GM10266 (cell line): ENCODE data around the gene CIAO2A.

Experiments
- DNase-seq: peaks from one replicate; pipeline ENCODE4 v3.0.0; 2012; ENCODE audit errors: extremely low spot score
- TF ChIP-seq, protein P1 (sequence below): IDR thresholded peaks from 2 replicates; pipeline ENCODE4 v1.5.1; 2012; ENCODE audit warnings: mild to moderate bottlenecking, low read depth; ENCODE audit not compliant: control insufficient read depth, insufficient read depth; ENCODE audit errors: missing control alignments

Gene CIAO2A

DNA sequence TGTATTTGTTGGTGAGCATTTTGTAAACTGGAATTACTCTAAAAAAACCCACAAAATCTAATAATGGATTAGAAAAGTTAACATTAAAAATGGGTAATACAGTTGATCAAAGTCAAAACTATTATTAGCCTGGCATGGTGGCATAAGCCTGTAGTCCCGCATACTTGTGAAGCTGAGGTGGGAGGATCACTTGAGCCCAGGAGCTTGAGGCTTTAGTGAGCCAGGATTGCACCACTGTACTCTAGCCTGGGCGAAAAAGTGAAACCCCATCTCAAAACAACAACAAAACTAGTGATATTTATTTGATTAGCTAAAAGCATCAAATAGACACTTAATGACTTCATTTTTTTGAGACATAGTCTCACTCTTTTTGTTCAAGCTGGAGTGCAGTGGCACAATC lies 5.7 kb upstream of the CIAO2A start:
- TF ChIP-seq, protein P1, sequence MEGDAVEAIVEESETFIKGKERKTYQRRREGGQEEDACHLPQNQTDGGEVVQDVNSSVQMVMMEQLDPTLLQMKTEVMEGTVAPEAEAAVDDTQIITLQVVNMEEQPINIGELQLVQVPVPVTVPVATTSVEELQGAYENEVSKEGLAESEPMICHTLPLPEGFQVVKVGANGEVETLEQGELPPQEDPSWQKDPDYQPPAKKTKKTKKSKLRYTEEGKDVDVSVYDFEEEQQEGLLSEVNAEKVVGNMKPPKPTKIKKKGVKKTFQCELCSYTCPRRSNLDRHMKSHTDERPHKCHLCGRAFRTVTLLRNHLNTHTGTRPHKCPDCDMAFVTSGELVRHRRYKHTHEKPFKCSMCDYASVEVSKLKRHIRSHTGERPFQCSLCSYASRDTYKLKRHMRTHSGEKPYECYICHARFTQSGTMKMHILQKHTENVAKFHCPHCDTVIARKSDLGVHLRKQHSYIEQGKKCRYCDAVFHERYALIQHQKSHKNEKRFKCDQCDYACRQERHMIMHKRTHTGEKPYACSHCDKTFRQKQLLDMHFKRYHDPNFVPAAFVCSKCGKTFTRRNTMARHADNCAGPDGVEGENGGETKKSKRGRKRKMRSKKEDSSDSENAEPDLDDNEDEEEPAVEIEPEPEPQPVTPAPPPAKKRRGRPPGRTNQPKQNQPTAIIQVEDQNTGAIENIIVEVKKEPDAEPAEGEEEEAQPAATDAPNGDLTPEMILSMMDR: no peak
- no peak for DNase-seq

DNA sequence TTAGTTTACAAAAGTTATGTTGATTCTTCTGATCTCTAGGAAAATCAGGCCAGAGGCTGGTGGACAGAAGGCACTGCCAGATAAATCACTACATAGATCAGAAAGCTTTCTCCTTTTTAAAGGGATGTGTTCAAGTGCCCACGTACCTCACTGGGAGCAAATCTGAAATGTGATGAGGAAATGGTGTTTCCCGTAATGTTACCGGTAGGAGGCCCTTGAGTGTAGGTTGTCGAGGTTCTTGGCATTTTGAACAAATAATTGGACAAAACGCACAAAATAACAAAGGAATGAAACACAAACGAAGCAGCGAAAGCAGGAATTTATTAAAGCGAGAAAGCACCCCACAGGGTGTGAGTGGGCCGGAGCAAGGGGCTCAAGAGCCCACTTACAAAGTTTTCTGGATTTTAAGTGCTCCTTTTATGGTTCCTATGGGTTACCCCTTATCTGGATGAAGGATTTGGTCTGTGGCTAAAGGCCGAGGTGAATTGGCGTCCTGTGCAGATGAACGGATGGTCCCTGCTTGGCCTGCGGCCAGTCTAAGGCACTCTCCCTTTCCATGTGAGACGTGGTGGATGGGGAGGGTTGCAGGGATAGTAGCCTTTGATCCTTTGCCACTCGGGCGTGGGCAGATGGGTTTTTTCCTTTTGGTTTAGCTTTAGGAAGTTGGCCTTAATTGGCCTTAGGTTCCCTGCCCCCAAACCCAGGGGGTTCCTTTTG lies 3.2 kb upstream of the CIAO2A start:
- TF ChIP-seq, protein P1: peak; percentile 3
- no peak for DNase-seq

DNA sequence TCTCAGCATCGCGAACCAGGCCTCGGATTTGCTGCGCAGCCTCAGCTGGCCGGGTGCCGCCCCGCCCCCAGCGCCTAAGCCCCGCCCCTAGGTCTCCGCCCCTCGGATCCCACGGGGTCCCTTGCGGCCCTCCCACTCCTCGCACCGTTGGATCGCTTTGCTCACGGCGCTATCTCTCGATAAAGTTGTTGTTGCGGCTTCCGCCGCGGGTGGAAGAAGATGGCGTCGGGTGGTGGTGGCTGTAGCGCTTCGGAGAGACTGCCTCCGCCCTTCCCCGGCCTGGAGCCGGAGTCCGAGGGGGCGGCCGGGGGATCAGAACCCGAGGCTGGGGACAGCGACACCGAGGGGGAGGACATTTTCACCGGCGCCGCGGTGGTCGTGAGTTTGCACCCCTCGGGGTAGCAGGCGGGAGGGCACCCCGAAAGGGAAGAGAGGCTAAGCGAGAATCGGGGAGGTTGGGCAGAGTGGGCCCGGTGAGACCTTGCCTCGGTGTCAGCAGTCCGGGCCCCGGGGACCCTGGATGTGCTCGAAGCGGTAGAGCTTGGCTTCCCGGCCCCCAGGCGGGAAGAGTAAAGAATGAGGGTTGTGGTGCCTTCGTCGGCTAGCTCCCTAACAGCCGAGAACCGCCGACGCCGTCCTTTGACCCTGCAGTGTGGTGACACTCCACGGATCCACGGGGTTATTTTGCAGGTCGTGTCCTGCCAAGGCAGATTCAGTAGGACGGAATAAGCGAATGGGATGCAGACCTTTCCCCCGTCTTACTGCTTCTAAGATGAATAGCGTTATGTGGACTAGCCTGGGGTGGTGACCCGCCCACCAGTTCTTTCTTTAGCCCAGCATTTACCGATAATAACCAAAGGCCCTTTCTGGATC lies 2.4 kb upstream of the CIAO2A start, which contains the start of gene SNX1:
SNX1 (plus strand) TSS at position 188 of the 873 bp plus-strand sequence; CDS start at position 220, 32 bp downstream.
- DNase-seq: peak; percentile 86
- TF ChIP-seq, protein P1: no peak

DNA sequence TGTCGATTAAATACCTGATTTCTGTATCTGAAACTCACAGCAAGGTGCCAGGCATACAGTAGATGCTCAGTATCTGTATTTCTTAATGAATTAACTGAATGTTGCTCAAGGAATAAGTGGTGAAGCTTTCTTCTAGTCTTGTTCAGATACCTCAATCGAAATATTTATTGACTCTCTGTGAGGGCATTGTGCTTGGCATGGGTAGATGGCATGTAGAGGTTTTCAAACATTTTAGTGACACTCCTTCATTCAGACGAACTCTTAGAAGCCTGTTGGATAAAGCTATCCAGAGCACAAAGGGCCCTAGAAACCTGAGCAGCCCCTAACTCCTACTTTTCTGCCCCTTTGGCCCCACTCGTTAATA lies 1.8 kb upstream of the CIAO2A start:
- TF ChIP-seq, protein P1: no peak
- no peak for DNase-seq

DNA sequence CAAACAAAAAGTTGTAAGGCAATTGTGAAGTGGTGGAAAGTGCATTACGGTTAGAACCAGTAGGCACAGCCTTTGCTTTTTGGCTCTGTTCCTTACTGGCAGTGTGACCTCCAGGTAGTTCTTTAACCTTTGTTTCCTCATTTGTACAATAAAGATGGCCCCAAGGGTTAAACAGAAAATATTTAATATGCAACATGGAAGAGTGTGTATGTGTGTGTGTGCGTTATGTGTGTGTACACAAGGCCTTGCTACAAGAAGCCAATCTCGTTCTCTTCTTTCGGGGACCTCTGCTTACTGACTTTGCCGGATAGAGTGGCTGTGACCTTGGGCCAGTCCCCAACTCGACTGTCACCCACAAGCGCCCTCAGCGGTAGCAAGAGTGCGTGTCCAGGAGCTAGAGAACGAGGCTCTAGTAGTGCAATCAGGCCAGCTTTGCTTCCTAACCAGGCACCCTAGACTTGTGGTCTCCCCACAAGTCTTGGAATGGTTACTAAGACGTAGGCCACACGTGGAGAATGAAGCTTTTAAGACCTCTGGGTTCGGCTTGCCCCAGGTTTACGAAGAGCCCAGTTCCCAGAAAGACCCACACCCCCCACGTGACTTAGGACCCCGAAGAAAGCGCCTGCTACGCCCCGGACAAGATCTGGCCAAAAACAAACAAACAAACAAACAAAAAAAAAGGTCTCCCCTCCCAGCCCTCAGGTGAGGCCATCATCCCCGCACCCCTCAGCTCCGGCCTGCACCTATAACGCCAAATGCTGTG lies 593 bp downstream of the CIAO2A start:
- TF ChIP-seq, protein P1: peak; percentile 24

DNA sequence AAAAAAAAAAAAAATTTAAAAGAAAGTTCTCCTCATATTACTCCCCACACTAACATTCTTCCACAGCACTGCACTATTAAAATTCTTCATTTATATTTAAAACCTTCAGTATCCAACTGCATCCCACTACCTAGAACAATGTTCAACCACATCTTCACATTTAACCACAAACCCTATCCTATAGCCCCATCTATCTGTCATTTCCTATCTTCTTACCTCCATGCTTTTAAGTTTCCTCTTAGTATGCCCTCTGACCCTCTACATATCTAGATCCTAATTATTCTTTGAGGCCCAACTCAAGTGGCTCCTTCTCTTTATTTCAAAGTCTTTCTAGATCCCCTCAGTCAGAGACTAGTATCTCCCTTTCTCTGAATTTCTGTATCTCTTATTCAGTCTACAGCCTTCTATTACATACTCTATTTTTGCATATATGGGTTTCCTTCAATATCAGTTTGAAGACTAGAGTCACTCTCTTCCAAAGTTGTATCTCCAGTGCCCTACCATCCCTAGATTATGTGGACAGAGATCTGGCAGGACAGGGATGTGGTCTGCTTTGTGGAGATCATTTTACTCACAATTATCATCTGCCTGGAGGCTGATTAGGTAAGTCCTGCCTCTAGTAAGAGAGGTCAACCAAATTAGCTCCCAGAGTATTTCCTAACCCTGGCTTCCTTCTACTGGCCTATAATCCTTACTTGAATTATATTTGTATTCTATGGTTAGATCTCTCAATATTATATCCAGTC lies 1.4 kb downstream of the CIAO2A start:
- TF ChIP-seq, protein P1: peak; percentile 49
- DNase-seq: no peak

More for the DNA sequence above, 593 bp downstream of the CIAO2A start:
- DNase-seq: peak; percentile 35
